Endothelial cell (in vitro differentiated cells): ENCODE measurements around the gene ZNF423. TPM values are rescaled to one million over a fixed set of nuclear protein-coding genes. Genes with fewer than 3 reads are reported as not detected.
"Not testable (repeated sequence)": the region's sequence is repeated elsewhere in the genome, so short reads cannot be mapped to it uniquely, and the experiment has no call there.

Experiments
- DNase-seq: peaks from one replicate; pipeline ENCODE4 v3.0.0; 2021; ENCODE audit warnings: low spot score
- H3K27ac Mint-ChIP-seq: one replicate; pipeline ENCODE4 v1.8.0; 2021; ENCODE audit warnings: mixed read lengths, inconsistent platforms; ENCODE audit not compliant: unreplicated experiment
- H3K27me3 Mint-ChIP-seq: one replicate; pipeline ENCODE4 v1.8.0; 2021; ENCODE audit warnings: mild to moderate bottlenecking, moderate library complexity, mixed read lengths, inconsistent platforms; ENCODE audit not compliant: unreplicated experiment
- H3K36me3 Mint-ChIP-seq: one replicate; pipeline ENCODE4 v1.8.0; 2021; ENCODE audit warnings: mild to moderate bottlenecking, low read depth, mixed read lengths, inconsistent platforms; ENCODE audit not compliant: unreplicated experiment
- H3K4me1 Mint-ChIP-seq: one replicate; pipeline ENCODE4 v1.8.0; 2021; ENCODE audit warnings: mild to moderate bottlenecking, mixed read lengths, inconsistent platforms; ENCODE audit not compliant: unreplicated experiment
- H3K4me3 Mint-ChIP-seq: one replicate; pipeline ENCODE4 v1.8.0; 2021; ENCODE audit warnings: mild to moderate bottlenecking, mixed read lengths, inconsistent platforms; ENCODE audit not compliant: unreplicated experiment
- H3K9me3 Mint-ChIP-seq: one replicate; pipeline ENCODE4 v1.8.0; 2021; ENCODE audit warnings: mixed read lengths, inconsistent platforms; ENCODE audit not compliant: unreplicated experiment
- total RNA-seq: library from RNA; stranded (reverse); fragmentation: NEBNext Ultra II Directional; extraction: Animal tissue kit (Norgen Biotek cat#: 25700); gene quantifications from one replicate; pipeline ENCODE4 v1.2.1, GENCODE V29; 2021; ENCODE audit not compliant: unreplicated experiment
- TF ChIP-seq, protein P1 (sequence below): fragments of 200-600 bp; sonication (generic); IDR thresholded peaks from one replicate; pipeline ENCODE4 v1.5.0; 2021; ENCODE audit warnings: antibody characterized with exemption; ENCODE audit not compliant: unreplicated experiment

ZNF423 gene
- total RNA-seq, 1 donor from 2014 or later, result 44.8 TPM

DNA sequence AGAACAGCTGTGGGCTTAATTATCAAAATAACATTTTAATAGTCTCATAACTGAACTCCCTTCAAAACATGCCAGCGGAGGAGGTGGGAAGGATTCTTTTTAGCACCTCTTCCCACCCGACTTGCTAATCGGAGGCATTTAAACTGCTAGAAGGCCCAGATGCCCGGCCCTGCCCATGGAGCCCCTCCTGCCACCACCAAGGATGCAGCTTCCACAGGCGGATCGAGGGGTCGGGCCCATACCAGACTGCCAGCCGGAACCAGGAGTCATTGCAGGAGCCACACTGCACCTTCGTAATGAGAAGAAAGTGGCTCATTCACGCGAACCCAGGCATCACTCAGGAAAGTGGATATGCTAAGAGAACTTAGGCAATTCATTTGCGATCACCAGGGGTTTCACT is 281.1 kb downstream of the ZNF423 start:
- peaks cover 9% of the 10 kb centered on the region for H3K27me3 Mint-ChIP-seq
- no peak overlapping the region for H3K4me3 Mint-ChIP-seq
- no peak overlapping the region for H3K27ac Mint-ChIP-seq
- TF ChIP-seq, protein P1, sequence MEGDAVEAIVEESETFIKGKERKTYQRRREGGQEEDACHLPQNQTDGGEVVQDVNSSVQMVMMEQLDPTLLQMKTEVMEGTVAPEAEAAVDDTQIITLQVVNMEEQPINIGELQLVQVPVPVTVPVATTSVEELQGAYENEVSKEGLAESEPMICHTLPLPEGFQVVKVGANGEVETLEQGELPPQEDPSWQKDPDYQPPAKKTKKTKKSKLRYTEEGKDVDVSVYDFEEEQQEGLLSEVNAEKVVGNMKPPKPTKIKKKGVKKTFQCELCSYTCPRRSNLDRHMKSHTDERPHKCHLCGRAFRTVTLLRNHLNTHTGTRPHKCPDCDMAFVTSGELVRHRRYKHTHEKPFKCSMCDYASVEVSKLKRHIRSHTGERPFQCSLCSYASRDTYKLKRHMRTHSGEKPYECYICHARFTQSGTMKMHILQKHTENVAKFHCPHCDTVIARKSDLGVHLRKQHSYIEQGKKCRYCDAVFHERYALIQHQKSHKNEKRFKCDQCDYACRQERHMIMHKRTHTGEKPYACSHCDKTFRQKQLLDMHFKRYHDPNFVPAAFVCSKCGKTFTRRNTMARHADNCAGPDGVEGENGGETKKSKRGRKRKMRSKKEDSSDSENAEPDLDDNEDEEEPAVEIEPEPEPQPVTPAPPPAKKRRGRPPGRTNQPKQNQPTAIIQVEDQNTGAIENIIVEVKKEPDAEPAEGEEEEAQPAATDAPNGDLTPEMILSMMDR, result no peak
- peaks cover 15% of the 10 kb centered on the region for H3K36me3 Mint-ChIP-seq
- no peaks in the 10 kb centered on the region for H3K9me3 Mint-ChIP-seq
- peaks cover 21% of the 10 kb centered on the region for H3K4me1 Mint-ChIP-seq
- no peak for DNase-seq

DNA sequence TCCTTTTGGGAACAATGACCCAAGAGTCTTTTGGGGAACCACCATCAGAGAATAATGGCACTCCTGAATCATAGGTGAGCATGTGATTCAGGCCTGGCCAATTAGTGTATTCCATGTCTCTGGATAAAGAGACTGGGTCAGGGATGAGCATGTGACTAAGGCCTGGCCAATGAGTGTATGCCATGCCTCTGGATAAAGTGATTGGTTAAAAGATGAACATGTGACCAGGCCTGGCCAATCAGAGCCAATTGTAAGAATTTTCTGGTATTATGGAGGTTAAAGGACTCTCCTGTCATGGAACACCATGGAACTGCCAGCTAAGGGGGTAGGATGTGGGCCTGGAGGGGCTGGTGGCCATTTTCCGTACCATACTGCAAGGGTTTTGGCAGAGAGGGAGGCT is 288.0 kb downstream of the ZNF423 start:
- H3K27me3 Mint-ChIP-seq, result peaks cover 9% of the 10 kb centered on the region
- TF ChIP-seq, protein P1, result no peak
- H3K36me3 Mint-ChIP-seq, result peaks cover 19% of the 10 kb centered on the region
- H3K27ac Mint-ChIP-seq, result no peak overlapping the region
- no peaks in the 10 kb centered on the region for H3K9me3 Mint-ChIP-seq
- DNase-seq, result no peak
- peaks cover 2% of the 10 kb centered on the region for H3K4me1 Mint-ChIP-seq
- no peak overlapping the region for H3K4me3 Mint-ChIP-seq

DNA sequence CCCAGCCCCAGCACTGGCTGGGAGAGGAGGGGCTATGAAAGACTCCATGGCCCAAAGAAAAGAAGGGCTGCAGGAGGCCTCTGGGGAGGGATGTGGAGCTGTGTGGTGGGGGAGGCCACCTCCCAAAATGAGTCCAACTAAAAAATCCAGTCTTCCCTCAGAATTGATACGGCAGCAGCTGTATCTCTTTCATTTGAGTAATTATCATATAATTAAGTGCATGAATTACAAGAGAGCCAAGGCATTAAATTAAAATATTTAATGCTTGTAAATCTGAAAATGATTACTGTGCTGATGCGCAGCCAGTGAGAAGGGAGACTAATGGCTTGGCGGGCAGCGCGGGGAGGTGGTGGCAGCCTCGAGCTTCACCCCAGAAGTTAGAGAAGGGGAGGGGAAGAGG is 289.5 kb downstream of the ZNF423 start:
- Mint-ChIP-seq H3K27me3 (peaks cover 6% of the 10 kb centered on the region), H3K36me3 (peaks cover 8% of the 10 kb centered on the region), H3K4me1 (peaks cover 2% of the 10 kb centered on the region), H3K27ac (no peak overlapping the region), H3K9me3 (no peaks in the 10 kb centered on the region), H3K4me3 (no peak overlapping the region)
- DNase-seq, result no peak
- TF ChIP-seq, protein P1, result no peak

DNA sequence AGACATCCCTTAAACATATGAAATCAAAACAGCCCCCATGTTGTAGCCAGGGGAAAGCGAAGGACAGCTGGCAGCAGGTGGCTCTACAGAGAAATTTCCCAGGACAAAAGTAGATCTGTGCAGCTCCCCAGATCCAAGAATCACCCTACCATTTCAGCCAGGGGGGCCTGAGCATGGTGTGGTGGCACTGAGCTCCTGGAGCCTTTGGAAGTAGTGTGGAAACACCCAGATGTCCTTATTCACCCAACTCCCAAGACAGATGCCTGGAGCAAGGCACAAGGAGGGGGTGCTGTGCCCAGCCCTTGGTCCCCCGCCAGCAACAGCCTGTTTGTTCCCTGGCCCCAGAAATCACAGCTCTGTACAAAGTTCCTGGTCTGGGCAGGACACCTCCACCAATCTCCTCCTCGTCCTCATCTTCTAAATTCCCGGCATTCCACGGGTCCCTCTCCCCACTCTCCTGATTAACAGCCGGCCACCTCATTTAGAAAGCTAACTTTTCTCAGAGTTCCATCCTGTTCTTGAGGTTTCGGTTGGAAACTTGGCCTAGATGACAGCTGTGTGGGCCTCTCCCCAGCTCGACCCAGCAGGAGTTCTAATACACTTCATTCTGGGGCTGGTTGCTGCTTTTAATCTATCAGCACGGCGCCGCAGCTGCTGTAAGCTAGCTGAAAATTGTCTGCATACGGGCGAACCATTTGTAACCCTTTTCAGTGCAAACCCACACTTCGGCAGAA is 291.2 kb downstream of the ZNF423 start:
- Mint-ChIP-seq H3K27me3 (peaks cover 6% of the 10 kb centered on the region), H3K4me3 (no peak overlapping the region), H3K27ac (no peak overlapping the region), H3K9me3 (no peaks in the 10 kb centered on the region), H3K36me3 (peaks cover 8% of the 10 kb centered on the region), H3K4me1 (peaks cover 2% of the 10 kb centered on the region)
- no peak for DNase-seq
- TF ChIP-seq, protein P1, result no peak

DNA sequence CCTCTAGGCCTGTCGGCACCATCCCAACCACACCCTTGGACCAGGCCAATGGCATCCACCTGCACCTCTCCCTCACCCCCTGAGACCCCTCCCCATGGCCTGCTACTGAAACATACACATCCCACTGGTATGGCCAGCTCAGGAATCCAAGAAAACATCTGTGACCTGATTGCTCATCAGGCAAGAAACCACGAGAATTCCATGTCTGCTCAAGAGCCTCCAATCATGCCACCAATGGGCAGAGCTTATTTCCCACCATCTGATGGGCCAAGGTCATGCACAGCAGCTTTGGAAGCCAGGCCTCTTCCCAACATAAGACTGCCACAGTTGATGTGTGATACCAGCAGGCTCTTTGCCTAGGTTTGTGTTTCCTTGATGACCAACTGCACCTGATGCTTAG is 292.2 kb downstream of the ZNF423 start:
- Mint-ChIP-seq H3K9me3 (no peaks in the 10 kb centered on the region), H3K27me3 (peaks cover 6% of the 10 kb centered on the region), H3K36me3 (peaks cover 3% of the 10 kb centered on the region), H3K4me1 (peaks cover 2% of the 10 kb centered on the region), H3K4me3 (no peak overlapping the region), H3K27ac (no peak overlapping the region)
- TF ChIP-seq, protein P1, result no peak
- DNase-seq, result no peak

DNA sequence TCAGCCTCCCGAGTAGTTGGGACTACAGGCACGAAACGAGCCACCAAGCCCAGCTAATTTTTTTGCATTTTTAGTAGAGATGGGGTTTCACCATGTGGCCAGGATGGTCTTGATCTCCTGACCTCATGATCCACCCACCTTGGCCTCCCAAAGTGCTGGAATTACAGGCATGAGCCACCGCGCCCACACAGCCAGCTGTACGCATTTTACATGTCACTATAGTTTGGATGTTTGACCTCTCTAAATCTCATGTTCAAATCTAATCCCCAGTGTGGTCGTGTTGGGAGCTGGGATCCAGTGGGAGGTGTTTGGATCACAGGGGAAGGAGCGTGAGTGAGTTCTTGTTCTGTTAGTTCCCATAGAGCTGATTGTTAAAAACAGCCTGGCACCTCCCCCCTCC is 293.0 kb downstream of the ZNF423 start:
- H3K36me3 Mint-ChIP-seq, H3K27ac Mint-ChIP-seq, H3K4me1 Mint-ChIP-seq, DNase-seq, H3K9me3 Mint-ChIP-seq, H3K27me3 Mint-ChIP-seq, H3K4me3 Mint-ChIP-seq: not testable (repeated sequence)
